HS-5 (cell line): ENCODE measurements around the gene MT1F.

Source experiments
- DNase-seq: peaks from one replicate; pipeline ENCODE4 v3.0.0-alpha.2; 2012; ENCODE audit warnings: low read depth

Gene MT1F

GRCh38 chr16:56625943-56626654, 31.7 kb upstream of the MT1F start:
- no peak for DNase-seq

- no peak for DNase-seq
These were observed 31.1 kb upstream of the MT1F start for GRCh38 chr16:56626685-56627084.

GRCh38 chr16:56628486-56629350, 29.0 kb upstream of the MT1F start:
- no peak for DNase-seq

- DNase-seq: no peak
These were observed 28.2 kb upstream of the MT1F start for GRCh38 chr16:56629531-56629930.

GRCh38 chr16:56630134-56630533, 27.6 kb upstream of the MT1F start:
- no peak for DNase-seq

GRCh38 chr16:56631197-56631596, 26.6 kb upstream of the MT1F start:
- no peak for DNase-seq

GRCh38 chr16:56631832-56632155, 26.0 kb upstream of the MT1F start:
- no peak for DNase-seq

- DNase-seq: no peak
These were observed 25.5 kb upstream of the MT1F start, which contains the start of gene MT1M for GRCh38 chr16:56632156-56632847. MT1M (plus strand) TSS chr16:56632659; CDS start chr16:56632732, 73 bp downstream.

- DNase-seq: no peak
These were observed 24.9 kb upstream of the MT1F start for GRCh38 chr16:56632848-56633365.

GRCh38 chr16:56633535-56633934, 24.2 kb upstream of the MT1F start:
- no peak for DNase-seq

- DNase-seq: no peak
These were observed 22.9 kb upstream of the MT1F start for GRCh38 chr16:56634715-56635440.

GRCh38 chr16:56635441-56635967, 22.3 kb upstream of the MT1F start:
- no peak for DNase-seq

- DNase-seq: no peak
These were observed 20.9 kb upstream of the MT1F start for GRCh38 chr16:56636616-56637413.

- DNase-seq: no peak
These were observed 19.7 kb upstream of the MT1F start, which contains the start of gene MT1A for GRCh38 chr16:56637814-56638750. MT1A (plus strand) TSS chr16:56638666; CDS start chr16:56638739, 73 bp downstream.

- DNase-seq: no peak
These were observed 18.7 kb upstream of the MT1F start for GRCh38 chr16:56639045-56639444.

- DNase-seq: no peak
These were observed 17.7 kb upstream of the MT1F start for GRCh38 chr16:56640076-56640475.

GRCh38 chr16:56641166-56641565, 16.6 kb upstream of the MT1F start:
- no peak for DNase-seq

- DNase-seq: no peak
These were observed 14.5 kb upstream of the MT1F start for GRCh38 chr16:56643080-56643778.

GRCh38 chr16:56643833-56644232, 13.9 kb upstream of the MT1F start:
- no peak for DNase-seq
